Measurements from ENCODE around the gene ITGB5.

Gene ITGB5

GRCh38 chr3:124730941-124731297, 156.2 kb downstream of the ITGB5 start:
- H3K4me3 ChIP-seq (ENCODE audit: low read depth, low read length) = peak overlapping the region; percentile 70
- DNase-seq (ENCODE audit: low read depth) = no peak
- no peak for TF ChIP-seq CTCF (IDR thresholded peaks at IDR 0.05; ENCODE audit: insufficient read depth, low read depth, low read length, missing control alignments)

- TF ChIP-seq CTCF (IDR thresholded peaks at IDR 0.05; ENCODE audit: insufficient read depth, low read depth, low read length, missing control alignments) = no peak
- H3K4me3 ChIP-seq (ENCODE audit: low read depth, low read length) = peak within 1 kb of the TSS; percentile 70
- DNase-seq (ENCODE audit: low read depth) = peak; percentile 91
Observed at GRCh38 chr3:124730129-124730940, 156.8 kb downstream of the ITGB5 start, which contains the start of gene UMPS. Gene UMPS (plus strand): TSS chr3:124730452. CDS start chr3:124730472, 20 bp downstream.

- no peak for TF ChIP-seq CTCF (IDR thresholded peaks at IDR 0.05; ENCODE audit: insufficient read depth, low read depth, low read length, missing control alignments)
- DNase-seq (ENCODE audit: low read depth) = no peak
- H3K4me3 ChIP-seq (ENCODE audit: low read depth, low read length) = no peak overlapping the region
Observed at GRCh38 chr3:124722589-124722988, 164.6 kb downstream of the ITGB5 start.

- no peak for DNase-seq (ENCODE audit: low read depth)
- no peak for TF ChIP-seq CTCF (IDR thresholded peaks at IDR 0.05; ENCODE audit: insufficient read depth, low read depth, low read length, missing control alignments)
Observed at GRCh38 chr3:124714223-124714853, 172.8 kb downstream of the ITGB5 start.

More at GRCh38 chr3:124714223-124714853, 172.8 kb downstream of the ITGB5 start:
- no peak overlapping the region for H3K4me3 ChIP-seq (ENCODE audit: low read depth, low read length)
